Stimulated activated CD8-positive, alpha-beta memory T cell treated with anti-CD3 and anti-CD28 coated beads, Interleukin-15, amount 100 ng/mL, for 1 hour (primary cell): ENCODE measurements around the gene DGCR6.
"Not testable (repeated sequence)": the region's sequence is repeated elsewhere in the genome, so short reads cannot be mapped to it uniquely, and the experiment has no call there.

Source experiments
- DNase-seq: peaks from one replicate; pipeline ENCODE4 v3.0.0-alpha.2; 2020; ENCODE audit warnings: low read depth

DGCR6 gene

GRCh38 chr22:18905540-18906409 lies at the start of gene DGCR6:
Gene DGCR6, plus strand, starts transcription at chr22:18906320. Its CDS starts 55 bp downstream, at chr22:18906375.
- DNase-seq, result no peak

GRCh38 chr22:18859314-18859713 lies 46.8 kb upstream of the DGCR6 start:
- not testable (repeated sequence) for DNase-seq

GRCh38 chr22:18881260-18881659 lies 24.9 kb upstream of the DGCR6 start:
- DNase-seq, result peak; percentile 37

GRCh38 chr22:18884465-18884864 lies 21.7 kb upstream of the DGCR6 start:
- not testable (repeated sequence) for DNase-seq

GRCh38 chr22:18888115-18888514 lies 18.0 kb upstream of the DGCR6 start:
- DNase-seq, result no peak

- not testable (repeated sequence) for DNase-seq
Observed at GRCh38 chr22:18890510-18891192, 15.5 kb upstream of the DGCR6 start.

GRCh38 chr22:18893775-18894174 lies 12.3 kb upstream of the DGCR6 start:
- not testable (repeated sequence) for DNase-seq

GRCh38 chr22:18896037-18896657 lies 10.0 kb upstream of the DGCR6 start:
- DNase-seq, result not testable (repeated sequence)

- DNase-seq, result not testable (repeated sequence)
Observed at GRCh38 chr22:18906410-18906745, 258 bp downstream of the DGCR6 start.

- DNase-seq, result no peak
Observed at GRCh38 chr22:18906896-18907295, 776 bp downstream of the DGCR6 start.

- DNase-seq, result no peak
Observed at GRCh38 chr22:18909556-18909955, 3.4 kb downstream of the DGCR6 start.

GRCh38 chr22:18911535-18911934 lies 5.4 kb downstream of the DGCR6 start:
- DNase-seq, result not testable (repeated sequence)

GRCh38 chr22:18912264-18912946 lies 6.3 kb downstream of the DGCR6 start:
- not testable (repeated sequence) for DNase-seq

- not testable (repeated sequence) for DNase-seq
Observed at GRCh38 chr22:18914558-18914957, 8.4 kb downstream of the DGCR6 start.

GRCh38 chr22:18915550-18915949 lies 9.4 kb downstream of the DGCR6 start:
- not testable (repeated sequence) for DNase-seq

- not testable (repeated sequence) for DNase-seq
Observed at GRCh38 chr22:18917818-18918217, 11.7 kb downstream of the DGCR6 start.

- DNase-seq, result not testable (repeated sequence)
Observed at GRCh38 chr22:18920257-18920902, 14.3 kb downstream of the DGCR6 start.

- DNase-seq, result no peak
Observed at GRCh38 chr22:18925368-18926064, 19.4 kb downstream of the DGCR6 start.

GRCh38 chr22:18927020-18927419 lies 20.9 kb downstream of the DGCR6 start:
- DNase-seq, result no peak

- DNase-seq, result no peak
Observed at GRCh38 chr22:18927573-18927972, 21.5 kb downstream of the DGCR6 start.

GRCh38 chr22:18929459-18929858 lies 23.3 kb downstream of the DGCR6 start:
- no peak for DNase-seq
